GM19455 (cell line): ENCODE measurements around the gene PHF20.
"Not testable (repeated sequence)": the region's sequence is repeated elsewhere in the genome, so short reads cannot be mapped to it uniquely, and the experiment has no call there.

Experiments used
- ATAC-seq: cut with Tn5 transposase; IDR thresholded peaks from one replicate; pipeline ENCODE4 v1.9.1; 2021; ENCODE audit not compliant: unreplicated experiment

PHF20 gene

DNA sequence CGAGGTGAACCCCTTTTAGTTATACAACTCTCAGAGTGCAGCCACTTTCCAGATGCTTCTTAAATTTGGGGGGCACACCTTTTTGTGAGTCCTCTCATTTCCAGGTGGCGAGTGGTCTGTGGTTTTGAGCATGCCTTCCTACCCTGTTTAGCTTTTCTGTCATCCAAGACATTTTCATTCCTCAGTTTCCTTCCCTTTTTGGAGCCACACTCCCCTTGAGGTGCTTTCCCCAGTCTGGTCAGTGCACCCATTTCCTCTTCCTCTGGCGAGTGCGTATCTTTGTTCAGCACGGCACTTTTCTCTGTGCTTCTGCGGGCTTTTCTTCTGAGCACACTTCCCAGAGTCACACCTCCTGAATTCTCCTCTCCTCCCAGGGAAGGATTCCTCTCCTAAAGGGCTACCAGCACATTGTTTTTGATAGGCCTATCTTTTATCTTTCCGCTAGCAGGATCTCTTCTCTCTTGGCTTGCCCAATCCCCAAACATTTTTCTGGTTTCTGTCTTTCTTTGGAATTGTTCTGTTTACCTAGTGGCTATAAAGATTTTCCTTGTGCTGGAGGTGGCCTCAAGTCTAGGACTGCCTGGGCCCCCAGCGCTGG is 1.4 kb downstream of the PHF20 start:
- ATAC-seq, result no peak

DNA sequence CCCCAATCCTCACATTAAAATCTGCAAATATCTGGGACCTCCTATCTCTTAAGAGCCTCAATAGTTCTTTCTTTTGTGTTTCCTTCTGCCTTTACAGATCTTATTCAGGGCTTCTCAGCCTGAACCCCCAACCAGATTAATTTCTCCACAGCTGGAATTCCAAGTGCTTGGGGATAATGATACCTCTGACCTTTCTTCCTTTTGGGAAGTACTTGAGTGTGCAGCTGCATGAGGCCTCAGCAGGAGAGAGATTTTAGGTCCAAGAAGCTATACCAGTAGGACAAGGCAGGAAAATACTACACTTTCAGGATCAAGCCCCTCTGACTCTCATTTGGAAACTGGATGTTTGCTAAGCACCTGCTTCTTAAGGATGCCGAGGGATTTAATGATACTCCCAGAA is 2.6 kb downstream of the PHF20 start:
- ATAC-seq, result no peak

DNA sequence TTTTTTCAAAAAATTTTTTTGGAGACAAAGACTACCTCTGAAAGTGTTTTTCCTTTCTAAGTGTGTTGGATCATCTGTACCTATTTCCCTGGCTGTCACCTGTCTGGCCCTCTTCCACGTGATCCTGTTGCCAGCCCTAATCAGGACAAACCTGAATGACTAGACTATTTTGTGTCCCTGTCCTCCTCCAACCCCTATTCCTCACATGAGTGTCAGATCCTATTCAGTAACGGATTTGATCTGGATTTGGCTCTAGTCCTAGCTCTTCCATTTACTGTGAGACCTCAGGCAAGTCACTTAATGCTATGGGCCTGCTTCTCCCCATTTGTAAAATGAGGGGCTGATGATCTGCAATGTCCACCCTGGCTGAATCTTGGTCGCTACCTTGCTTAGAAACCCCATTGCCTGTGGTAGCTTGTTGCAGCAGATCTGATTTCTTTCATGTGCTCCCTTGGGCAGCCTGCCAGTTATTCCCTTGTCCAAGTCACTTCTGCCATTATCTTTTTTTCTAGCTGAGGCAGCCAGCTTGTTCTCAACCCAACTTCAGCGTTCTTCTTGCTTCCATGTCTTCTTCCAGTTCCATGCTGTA is 4.8 kb downstream of the PHF20 start:
- ATAC-seq, result no peak

DNA sequence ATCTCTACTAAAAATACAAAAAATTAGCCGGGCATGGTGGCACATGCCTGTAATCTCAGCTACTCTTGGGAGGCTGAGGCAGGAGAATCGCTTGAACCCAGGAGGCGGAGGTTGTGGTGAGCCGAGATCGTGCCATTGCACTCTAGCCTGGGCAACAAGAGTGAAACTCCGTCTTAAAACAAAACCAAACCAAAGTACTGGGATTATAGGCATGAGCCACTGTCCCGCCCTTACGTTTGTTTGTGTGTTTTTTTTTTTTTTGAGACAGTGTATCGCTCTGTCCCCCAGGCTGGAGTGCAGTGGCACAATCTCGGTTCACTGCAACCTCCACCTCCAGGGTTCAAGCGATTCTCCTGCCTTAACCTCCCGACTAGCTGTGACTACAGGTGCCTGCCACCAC is 12.0 kb downstream of the PHF20 start:
- not testable (repeated sequence) for ATAC-seq

DNA sequence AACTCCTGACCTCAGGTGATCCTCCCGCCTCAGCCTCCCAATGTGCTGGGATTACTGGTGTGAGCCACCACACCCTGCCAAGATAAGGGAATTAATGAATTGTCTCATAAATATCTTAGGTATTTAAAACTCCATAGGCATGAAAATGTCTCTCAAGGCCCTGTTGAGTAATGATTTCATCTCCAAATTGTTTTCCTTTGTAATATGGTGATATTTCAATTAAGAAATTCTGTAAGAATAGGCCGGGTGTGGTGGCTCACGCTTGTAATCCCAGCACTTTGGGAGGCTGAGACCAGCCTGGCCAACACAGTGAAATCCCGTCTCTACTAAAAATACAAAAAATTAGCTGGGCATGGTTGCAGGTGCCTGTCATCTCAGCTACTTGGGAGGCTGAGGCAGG is 13.7 kb downstream of the PHF20 start:
- not testable (repeated sequence) for ATAC-seq

DNA sequence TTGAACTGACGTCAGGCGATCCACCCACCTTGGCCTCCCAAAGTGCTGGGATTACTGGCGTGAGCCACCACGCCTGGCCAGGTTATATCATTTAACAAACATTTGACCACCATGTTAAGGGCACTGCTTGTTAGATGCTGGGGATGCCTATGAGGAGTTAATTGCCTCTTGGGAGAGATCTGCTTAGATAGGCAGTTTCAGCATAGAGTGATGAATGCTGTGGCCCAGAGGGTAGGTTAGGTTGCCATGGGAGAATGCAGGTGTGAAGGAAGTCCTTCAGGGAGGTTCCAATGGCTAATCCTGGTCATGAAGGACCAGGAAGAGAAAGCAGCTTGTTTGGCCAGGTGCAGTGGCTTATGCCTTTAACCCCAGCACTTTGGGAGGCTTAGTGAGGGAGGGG is 17.0 kb downstream of the PHF20 start:
- ATAC-seq, result no peak

DNA sequence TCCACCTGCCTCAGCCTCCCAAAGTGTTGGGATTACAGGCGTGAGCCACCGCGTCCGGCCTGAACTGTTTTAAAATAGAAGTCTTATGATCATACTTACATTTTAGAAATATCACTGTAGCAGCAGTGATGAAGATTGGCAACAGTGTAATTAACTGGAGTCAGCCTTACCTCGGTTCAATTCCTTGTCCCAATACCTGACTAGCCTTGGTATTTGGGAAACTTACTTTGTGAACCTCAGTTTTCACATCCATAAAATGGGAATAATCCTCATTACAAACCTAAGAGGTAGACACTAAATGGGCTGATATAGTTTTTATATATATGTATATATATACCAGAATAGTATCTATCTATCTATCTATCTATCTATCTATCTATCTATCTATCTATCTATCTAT is 19.3 kb downstream of the PHF20 start:
- no peak for ATAC-seq

DNA sequence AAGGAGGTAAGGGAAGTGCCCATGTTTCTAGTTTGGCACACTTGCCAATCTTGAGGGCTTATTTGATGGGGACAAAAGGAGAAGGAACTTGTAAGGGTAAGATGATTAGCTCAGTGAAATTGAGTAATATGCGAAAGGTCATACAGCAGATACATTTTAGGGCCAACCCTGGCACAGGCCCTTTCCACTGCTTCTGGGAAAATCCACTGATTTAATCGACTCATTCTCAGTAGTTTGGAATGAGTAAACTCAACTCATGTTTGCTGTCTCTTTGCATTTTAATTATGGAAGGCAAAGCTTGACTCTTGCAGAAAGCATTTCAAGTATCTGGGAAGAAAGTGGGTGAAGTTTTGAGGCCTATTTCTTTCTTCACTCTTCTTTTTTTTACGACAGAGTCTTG is 20.0 kb downstream of the PHF20 start:
- no peak for ATAC-seq

DNA sequence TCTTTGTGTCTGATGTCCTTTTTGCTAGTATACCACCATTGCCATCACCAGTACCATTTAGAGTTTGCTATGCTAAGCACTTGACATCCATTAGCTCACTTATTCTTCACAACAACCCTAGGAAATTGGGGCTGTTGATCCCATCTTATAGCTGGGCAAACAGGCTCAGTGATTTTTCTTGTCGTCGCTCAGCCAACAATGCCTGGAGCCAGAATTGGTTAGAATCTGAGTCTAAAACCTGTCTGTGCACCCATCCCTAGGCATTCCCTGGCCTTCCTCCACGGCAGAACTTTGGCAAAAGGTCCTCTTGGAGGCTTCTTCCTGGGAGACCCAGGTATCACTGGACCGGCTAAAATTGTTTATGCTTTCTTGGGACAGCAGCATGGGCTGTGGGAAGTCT is 20.9 kb downstream of the PHF20 start:
- ATAC-seq, result no peak

DNA sequence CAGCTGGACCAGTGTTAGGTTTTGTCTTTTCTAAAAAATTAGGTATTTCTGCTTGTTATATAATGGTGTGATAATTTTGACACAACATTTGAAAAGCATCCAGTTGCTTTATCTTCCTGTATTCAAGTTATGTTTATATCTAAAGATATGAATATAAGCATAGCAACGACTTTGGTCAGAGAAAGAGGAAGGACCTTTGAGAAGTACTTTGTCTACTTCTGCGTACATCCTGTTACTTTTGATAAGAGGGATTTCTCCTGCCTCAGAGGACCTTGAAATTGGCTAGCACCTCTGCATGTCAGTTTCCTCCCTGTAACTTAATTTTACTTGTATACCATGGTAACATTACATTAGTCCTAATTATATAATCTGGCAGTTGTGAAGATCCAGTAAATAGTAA is 24.8 kb downstream of the PHF20 start:
- ATAC-seq, result no peak

DNA sequence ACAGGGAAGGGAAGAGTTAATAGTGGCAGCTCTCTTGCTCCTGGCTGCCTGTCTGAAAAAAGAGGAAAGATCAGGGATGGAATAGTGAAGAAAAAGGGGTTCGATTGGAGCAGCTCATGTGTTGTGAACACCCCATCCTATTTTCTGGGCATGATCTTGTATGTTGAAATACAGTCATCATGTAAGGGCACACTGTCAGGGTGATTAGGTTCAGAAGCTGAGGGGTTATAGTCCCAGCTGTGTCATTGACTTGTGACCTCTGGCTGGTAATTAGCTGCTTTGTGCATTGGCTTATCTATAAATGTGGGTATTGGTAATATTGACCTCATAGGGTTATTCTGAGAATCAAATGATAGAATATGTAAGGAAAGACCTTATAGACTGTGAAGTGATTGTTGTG is 30.1 kb downstream of the PHF20 start:
- no peak for ATAC-seq

DNA sequence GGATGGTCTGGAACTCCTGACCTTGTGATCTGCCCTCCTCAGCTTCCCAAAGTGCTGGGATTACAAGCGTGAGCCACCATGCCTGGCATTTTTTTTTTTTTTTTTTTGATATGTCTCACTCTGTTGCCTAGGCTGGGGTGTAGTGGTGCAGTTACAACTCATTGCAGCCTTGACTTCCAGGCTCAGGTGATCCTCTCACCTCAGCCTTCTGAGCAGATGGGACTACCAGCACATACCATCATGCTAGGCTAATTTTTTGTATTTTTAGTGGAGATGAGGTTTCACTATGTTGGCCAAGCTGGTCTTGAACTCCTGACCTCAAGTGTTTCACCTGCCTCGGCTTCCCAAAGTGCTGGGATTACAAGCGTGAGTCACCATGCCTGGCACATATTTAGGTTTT is 34.3 kb downstream of the PHF20 start:
- no peak for ATAC-seq

DNA sequence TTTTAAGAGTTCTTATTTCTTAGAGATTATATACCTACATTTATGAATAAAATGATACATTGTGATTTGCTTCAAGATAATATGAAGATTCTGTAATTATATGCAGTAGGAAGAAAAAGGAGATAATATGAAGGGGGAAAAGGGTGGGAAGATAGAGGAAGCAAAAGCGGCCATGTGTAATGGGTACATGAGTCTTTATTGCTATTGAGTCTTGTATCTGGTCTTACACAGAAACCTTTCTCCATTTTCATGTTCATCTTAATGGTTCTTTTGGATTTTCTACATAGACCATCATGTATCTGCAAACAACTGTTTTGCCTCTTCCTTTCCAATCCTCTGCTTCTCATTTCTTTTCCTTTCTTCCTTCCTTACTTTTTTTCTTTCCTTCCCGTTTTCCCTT is 36.1 kb downstream of the PHF20 start:
- no peak for ATAC-seq

DNA sequence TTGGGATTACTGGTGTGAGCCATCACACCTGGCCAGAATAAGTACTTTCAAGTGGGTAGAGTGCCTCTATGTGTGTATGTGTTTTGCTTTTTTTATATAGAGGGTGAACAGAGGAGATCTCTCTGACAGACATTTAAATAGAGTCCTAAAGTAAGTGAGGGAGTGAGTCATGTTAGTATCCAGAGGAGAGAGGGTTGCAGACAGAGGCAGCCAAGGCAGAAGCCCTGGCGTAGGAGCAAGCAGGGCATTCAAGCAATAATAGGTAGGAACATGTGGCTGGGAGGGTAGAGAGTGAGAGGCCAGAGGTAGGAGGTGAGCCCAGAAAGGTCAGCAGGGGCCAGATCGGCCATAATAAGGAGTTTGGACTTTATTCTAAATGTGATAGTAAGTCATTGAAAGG is 48.9 kb downstream of the PHF20 start:
- ATAC-seq, result no peak

DNA sequence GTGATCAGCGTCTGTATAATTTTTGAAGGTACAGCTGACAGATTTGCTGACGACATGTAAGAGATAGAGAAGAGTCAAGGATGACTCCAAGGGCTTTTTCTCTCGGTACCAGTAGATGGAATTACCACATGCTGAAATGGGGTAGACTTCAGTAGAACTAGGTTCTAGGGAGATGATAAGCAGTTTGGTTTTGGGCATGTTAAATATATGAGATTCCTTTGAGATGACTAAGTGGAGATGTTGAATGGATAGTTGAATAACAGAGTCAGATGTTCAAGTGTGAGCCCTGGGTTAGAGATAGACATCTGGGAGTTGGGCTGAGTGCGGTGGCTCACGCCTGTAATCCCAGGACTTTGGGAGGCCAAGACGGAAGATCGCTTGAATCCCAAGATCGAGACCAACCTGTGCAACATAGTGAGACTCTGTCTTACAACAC is 50.0 kb downstream of the PHF20 start:
- ATAC-seq, result no peak

DNA sequence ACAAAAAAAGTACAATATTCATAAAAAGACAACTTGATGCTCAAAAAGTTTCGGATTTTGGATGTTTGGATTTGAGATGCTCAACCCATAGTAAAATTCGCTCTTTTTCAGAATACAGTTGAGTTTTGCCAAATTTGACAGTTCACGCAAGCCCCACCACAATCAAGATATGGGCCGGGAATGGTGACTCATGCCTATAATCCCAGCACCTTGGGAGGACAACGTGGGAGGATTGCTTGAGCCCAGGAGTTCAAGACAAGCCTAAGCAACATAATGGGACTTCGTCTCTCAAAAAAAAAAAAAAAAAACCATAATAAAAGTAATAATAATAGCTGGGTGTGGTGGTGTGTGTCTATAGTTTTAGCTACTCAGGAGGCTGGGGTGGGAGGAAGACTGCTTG is 51.3 kb downstream of the PHF20 start:
- ATAC-seq, result no peak

DNA sequence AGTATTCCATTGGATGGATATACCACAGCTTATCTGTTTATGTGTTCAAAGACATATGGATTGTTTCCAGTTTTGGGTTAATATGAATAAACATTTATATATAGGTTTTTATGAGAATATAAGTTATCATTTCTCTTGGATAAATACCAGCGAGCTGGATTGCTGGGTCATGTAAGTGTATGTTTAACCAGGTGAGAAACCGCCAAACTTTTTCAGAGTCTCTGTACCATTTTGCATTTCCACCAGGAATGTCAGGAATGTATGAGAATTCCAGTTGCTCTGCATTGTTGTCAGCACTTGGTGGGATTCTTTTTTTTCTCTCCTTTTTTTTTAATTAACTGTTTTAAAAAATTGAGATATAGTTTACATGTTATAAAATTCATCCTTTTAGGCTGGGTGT is 52.1 kb downstream of the PHF20 start:
- no peak for ATAC-seq

DNA sequence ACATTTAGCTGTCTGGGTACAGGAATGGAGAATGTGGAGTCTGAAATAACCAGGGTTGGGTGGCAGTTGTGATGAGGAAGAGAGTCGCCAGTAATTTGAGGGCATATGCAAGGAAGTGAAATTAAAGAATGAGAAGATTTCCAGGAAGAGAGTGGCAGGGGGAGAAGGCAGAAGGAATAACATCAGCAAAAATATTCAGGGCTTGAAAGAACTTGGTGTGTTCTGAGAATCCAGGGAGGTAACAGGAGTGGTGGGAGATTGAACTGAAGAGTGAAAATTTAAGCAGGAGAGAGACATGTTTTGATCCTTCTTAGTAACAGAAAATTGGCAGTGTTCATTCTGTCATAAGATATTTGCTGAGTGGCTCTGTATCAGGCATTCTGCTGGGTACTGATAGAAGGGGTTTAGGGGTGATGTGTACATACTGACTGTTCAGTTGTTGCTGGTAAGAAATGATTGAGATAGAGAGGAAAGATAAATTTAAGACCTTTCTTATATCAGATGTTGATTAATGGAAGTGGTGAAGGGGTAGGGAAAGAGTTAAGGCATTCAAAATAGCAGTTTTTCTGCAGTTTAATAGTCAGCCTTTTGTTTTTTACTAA is 54.7 kb downstream of the PHF20 start:
- ATAC-seq, result no peak

DNA sequence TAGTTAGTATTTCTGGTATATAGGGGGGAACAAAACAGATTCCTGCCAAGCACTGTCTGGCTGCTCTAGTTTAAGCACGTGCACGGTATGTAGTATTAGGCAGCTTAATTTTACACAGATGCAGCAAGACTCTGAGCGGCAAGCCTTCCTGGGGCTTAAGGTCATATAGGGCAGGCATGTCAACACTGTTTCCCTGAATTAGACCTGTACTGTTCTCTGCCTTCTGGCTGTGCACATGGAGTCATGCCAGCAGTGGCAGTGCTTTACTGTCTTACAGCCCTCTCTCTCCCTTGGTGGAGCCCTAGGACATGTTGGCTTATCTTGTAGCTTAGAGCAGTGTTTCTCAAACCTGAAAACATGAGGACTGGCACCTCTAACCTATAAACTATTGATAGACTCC is 56.6 kb downstream of the PHF20 start:
- ATAC-seq, result no peak

DNA sequence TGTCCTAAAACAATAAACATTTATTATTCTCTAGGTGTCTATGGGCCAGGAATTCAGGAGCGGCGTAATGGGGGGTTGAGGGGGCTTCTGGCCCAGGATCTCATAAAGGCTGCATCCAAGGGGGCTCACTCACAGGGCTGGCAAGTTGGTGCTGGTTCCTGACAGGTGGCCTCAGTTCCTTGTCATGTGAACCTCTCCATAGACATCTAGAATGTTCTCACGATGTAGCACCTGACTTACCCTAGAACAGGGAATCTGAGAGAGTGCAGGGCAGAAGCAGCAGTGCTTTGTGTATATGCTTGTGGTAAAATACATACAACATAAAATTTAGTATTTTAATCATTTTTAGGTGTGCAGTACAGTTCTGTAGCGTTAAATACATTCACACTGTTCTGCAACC is 57.1 kb downstream of the PHF20 start:
- ATAC-seq, result no peak

DNA sequence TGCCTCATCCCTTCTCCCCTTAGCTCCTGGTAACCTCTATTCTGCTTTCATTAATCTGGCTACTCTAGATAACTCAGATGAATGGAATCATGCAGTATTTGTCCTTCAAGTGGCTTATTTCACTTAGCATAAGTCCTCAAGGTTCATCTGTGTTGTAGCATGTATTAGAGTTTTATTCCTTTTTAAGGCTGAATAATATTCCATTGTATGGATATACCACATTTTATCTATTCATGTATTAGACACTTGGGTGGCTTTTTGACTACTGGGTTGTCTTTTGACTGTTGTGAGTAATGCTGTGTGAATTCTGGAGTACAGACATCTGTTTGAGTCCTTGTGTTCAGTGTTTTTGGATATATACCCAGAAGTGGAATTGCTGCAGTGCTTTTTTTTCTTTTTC is 58.4 kb downstream of the PHF20 start:
- ATAC-seq, result no peak

DNA sequence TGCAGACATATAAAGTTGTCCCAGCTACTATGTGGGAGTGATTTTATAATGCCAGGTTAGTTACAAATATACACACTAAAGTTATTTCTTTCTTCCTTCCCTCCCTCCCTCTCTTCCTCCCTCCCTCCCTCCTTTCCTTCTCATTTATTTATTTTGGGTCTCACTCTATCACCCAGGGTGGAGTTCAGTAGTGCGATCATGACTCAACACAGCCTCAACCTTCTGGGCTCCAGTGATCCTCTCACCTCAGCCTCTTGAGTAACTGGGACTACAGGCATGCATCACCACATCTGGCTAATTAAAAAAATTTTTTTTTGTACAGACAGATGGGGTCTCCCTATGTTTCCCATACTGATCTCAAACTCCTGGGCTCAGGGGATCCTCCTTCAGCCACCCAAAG is 59.2 kb downstream of the PHF20 start:
- ATAC-seq, result no peak

DNA sequence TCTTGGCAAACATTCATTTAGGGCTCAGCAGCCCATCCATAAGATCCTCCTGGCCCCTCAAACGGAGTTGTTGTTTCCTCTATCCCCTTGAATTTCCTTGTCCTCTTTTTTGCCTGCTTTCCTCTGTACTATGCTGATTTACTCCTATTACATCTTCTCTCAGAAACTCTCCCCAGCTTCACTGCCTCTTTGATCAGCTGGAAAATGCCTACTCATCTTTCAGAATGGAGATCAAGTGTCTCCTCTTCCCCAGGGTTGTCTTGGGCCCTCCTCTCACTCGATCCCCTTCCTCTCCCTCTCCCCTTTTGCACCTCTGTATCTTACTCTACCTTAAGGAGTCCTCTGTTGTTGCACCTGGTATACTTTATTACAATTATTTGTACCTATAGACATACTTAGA is 60.2 kb downstream of the PHF20 start:
- ATAC-seq, result no peak
